Uterus (tissue), 4 donors: ENCODE data around the gene PRR30. TPM values are rescaled to one million over a fixed set of nuclear protein-coding genes. Genes with fewer than 3 reads are reported as not detected.

Source experiments
- DNase-seq, 2 donors: peaks; one replicate each; pipeline ENCODE4 v3.0.0-alpha.2; 2019 to 2020
- H3K27ac ChIP-seq, 2 donors: fragments of 200-600 bp; sonication (generic); 1 replicate in 1 of 2; 2 replicates in 1 of 2; pipeline ENCODE4 v1.5.1; 2016 to 2018
- H3K27me3 ChIP-seq, 2 donors: fragments of 200-600 bp; sonication (generic); one replicate each; pipeline ENCODE4 v1.5.1; 2018 to 2019; ENCODE audit warnings: control low read depth in 1 of 2
- H3K36me3 ChIP-seq, 2 donors: fragments of 200-600 bp; sonication (generic); one replicate each; pipeline ENCODE4 v1.5.1; 2019; ENCODE audit warnings: control low read depth in 1 of 2
- H3K4me1 ChIP-seq, 2 donors: fragments of 200-600 bp; sonication (generic); one replicate each; pipeline ENCODE4 v1.5.1; 2018 to 2019; ENCODE audit warnings: control low read depth in 1 of 2
- H3K4me3 ChIP-seq, 2 donors: fragments of 200-600 bp; sonication (generic); 1 replicate in 1 of 2; 2 replicates in 1 of 2; pipeline ENCODE4 v1.5.1; 2018 to 2019; ENCODE audit warnings: mild to moderate bottlenecking in 1 of 2
- H3K9me3 ChIP-seq, 2 donors: fragments of 200-600 bp; sonication (generic); one replicate each; pipeline ENCODE4 v1.5.1; 2019; ENCODE audit warnings: control low read depth in 1 of 2
- CTCF ChIP-seq, 4 experiments: fragments of 200-600 bp in 2 of 4; fragments of 450-650 bp in 2 of 4; sonication (generic) in 2 of 4; IDR thresholded peaks; one replicate each; pipeline ENCODE4 v1.5.1; 2016 to 2019; ENCODE audit warnings: antibody characterized with exemption in 4 of 4, mild to moderate bottlenecking in 2 of 4, moderate library complexity in 1 of 4
- POLR2A ChIP-seq, 2 donors: fragments of 450-650 bp; IDR thresholded peaks; one replicate each; pipeline ENCODE4 v1.6.1; 2016; ENCODE audit warnings: antibody characterized with exemption in 2 of 2, mild to moderate bottlenecking in 1 of 2, moderate library complexity in 1 of 2
- intact Hi-C: fragments of 100-400 bp; cut with DNase I; formaldehyde crosslinking; loops from one replicate; pipeline ENCODE4 v1.15.1; 2023; ENCODE audit warnings: low total_unique reads
- total RNA-seq, 4 donors: library from RNA; depleted of rRNA in 3 of 4; stranded (reverse); fragments of >200 nt in 3 of 4; gene quantifications; one replicate each; pipeline versions ENCODE4 v1.1.0 to v1.2.4, GENCODE V29; 2014 to 2023
- donor health status: DM: yes; HTN: yes; CAD: no.

PRR30 gene
- total RNA-seq, 4 donors from 2014 or later, result not detected

DNA sequence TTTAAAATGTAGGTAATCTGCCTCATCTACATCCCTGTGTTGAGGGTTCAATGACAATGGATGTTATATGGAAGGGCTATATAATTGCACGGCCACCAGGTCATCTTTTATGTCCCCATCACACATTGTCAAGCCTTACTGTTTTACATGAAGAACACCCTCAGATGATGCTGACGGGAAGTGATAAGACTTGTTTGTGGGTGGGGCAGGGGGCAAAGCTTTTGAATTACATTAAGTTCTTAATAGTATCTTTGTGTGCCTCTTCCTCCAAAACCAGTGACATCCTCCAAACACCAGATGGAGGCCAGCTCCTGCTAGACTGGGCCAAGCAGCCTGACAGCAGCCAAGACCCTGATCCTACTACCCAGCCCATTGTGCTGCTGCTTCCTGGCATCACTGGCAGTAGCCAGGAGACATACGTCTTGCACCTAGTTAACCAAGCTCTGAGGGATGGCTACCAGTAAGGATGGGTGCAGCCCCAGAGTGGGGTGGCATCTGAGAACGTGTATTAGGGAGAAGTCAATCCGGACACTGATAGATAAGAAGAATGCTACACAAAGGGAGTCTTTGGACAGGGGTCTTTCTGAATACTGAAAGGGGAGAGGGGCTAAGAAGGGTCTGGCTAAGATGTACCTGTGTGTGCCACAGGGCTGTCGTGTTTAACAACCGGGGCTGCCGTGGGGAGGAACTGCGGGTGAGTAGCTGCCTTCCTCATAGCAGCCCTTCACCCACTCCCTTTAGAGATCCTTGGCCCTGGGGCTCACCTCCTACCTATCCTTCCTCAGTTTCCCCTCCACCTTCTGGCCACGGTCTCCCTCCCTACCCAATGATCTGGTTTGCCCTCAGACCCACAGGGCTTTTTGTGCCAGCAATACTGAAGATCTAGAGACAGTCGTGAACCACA is 10.3 kb downstream of the PRR30 start:
- no peaks in the 10 kb centered on the region for H3K27me3 ChIP-seq
- H3K4me1 ChIP-seq, result peaks cover 0 to 12% of the 10 kb centered on the region in 2 donors
- TF ChIP-seq CTCF (IDR thresholded peaks at IDR 0.05) (no peak), POLR2A (IDR thresholded peaks at IDR 0.05) (no peak)
- H3K4me3 ChIP-seq, result no peak overlapping the region
- no peak overlapping the region for H3K27ac ChIP-seq
- intact Hi-C loops, result no loop called here
- no peaks in the 10 kb centered on the region for H3K9me3 ChIP-seq
- no peak for DNase-seq
- H3K36me3 ChIP-seq, result no peaks in the 10 kb centered on the region

GRCh38 chr2:27127883-27128667 is 11.1 kb downstream of the PRR30 start:
- Histone ChIP-seq H3K27ac (no peak overlapping the region), H3K27me3 (no peaks in the 10 kb centered on the region), H3K36me3 (no peaks in the 10 kb centered on the region), H3K9me3 (no peaks in the 10 kb centered on the region), H3K4me3 (no peak overlapping the region), H3K4me1 (peaks cover 0 to 5% of the 10 kb centered on the region in 2 donors)
- TF ChIP-seq POLR2A (IDR thresholded peaks at IDR 0.05), result no peak
- TF ChIP-seq CTCF (IDR thresholded peaks at IDR 0.05), result no peak
- intact Hi-C loops, result no loop called here
- no peak for DNase-seq

- no peak overlapping the region for H3K4me3 ChIP-seq
- intact Hi-C loops, result no loop called here
- no peaks in the 10 kb centered on the region for H3K4me1 ChIP-seq
- DNase-seq, result no peak
- no peaks in the 10 kb centered on the region for H3K9me3 ChIP-seq
- TF ChIP-seq POLR2A (IDR thresholded peaks at IDR 0.05), result no peak
- TF ChIP-seq CTCF (IDR thresholded peaks at IDR 0.05), result no peak
- no peaks in the 10 kb centered on the region for H3K36me3 ChIP-seq
- no peak overlapping the region for H3K27ac ChIP-seq
- H3K27me3 ChIP-seq, result no peaks in the 10 kb centered on the region
Measured at GRCh38 chr2:27126252-27126710, 12.9 kb downstream of the PRR30 start.

- H3K27me3 ChIP-seq, result no peaks in the 10 kb centered on the region
- no peak for TF ChIP-seq POLR2A (IDR thresholded peaks at IDR 0.05)
- TF ChIP-seq CTCF (IDR thresholded peaks at IDR 0.05), result no peak
- intact Hi-C loops, result no loop called here
- no peak overlapping the region for H3K4me3 ChIP-seq
- DNase-seq, result no peak
- no peaks in the 10 kb centered on the region for H3K9me3 ChIP-seq
- H3K4me1 ChIP-seq, result no peaks in the 10 kb centered on the region
- H3K27ac ChIP-seq, result no peak overlapping the region
- no peaks in the 10 kb centered on the region for H3K36me3 ChIP-seq
Measured at GRCh38 chr2:27125104-27125503, 14.1 kb downstream of the PRR30 start.
